DOHH2 (cell line): ENCODE results near the gene SOX21.

Experiments used
- H3F3A ChIP-seq: fragments of 200-600 bp; sonication (generic), shearing (Covaris generic); 2 replicates; pipeline ENCODE4 v1.6.0; 2016; ENCODE audit warnings: antibody characterized with exemption, mild to moderate bottlenecking; ENCODE audit not compliant: control insufficient read depth, insufficient read depth
- H3K27ac ChIP-seq: fragments of 200-600 bp; sonication (generic); 2 replicates; pipeline ENCODE4 v1.5.1; 2014; ENCODE audit warnings: low read depth, mild to moderate bottlenecking, low read length, moderate library complexity
- H3K27me3 ChIP-seq: fragments of 200-600 bp; sonication (generic); 2 replicates; pipeline ENCODE4 v1.6.1; 2014; ENCODE audit warnings: mild to moderate bottlenecking, low read length, mixed read lengths; ENCODE audit not compliant: control insufficient read depth
- H3K36me3 ChIP-seq: fragments of 200-600 bp; sonication (generic); 2 replicates; pipeline ENCODE4 v1.6.1; 2014; ENCODE audit warnings: mild to moderate bottlenecking, low read length, moderate library complexity, mixed read lengths; ENCODE audit not compliant: control insufficient read depth
- H3K4me1 ChIP-seq: fragments of 200-600 bp; sonication (generic); 2 replicates; pipeline ENCODE4 v1.6.1; 2014; ENCODE audit warnings: mild to moderate bottlenecking, low read length, mixed read lengths; ENCODE audit not compliant: control insufficient read depth
- H3K4me2 ChIP-seq: fragments of 200-600 bp; sonication (generic); 2 replicates; pipeline ENCODE4 v1.6.0; 2014; ENCODE audit warnings: mild to moderate bottlenecking, low read length, moderate library complexity
- H3K4me3 ChIP-seq: fragments of 200-600 bp; sonication (generic); 2 replicates; pipeline ENCODE4 v1.5.1; 2014; ENCODE audit warnings: mild to moderate bottlenecking, low read length, mixed read lengths
- H3K79me2 ChIP-seq: fragments of 200-600 bp; sonication (generic); 2 replicates; pipeline ENCODE4 v1.6.1; 2014; ENCODE audit warnings: mild to moderate bottlenecking, low read length, mixed read lengths; ENCODE audit not compliant: control insufficient read depth
- H3K9me2 ChIP-seq: fragments of 200-600 bp; sonication (generic); replicated peaks from 2 replicates; pipeline ENCODE4 v1.6.1; 2014; ENCODE audit warnings: mild to moderate bottlenecking, low read length, mixed read lengths; ENCODE audit not compliant: control insufficient read depth
- H3K9me3 ChIP-seq: fragments of 200-600 bp; sonication (generic); 2 replicates; pipeline ENCODE4 v1.6.1; 2014; ENCODE audit warnings: antibody characterized with exemption, low read length, mixed read lengths; ENCODE audit not compliant: control insufficient read depth, insufficient read depth
- H4K20me1 ChIP-seq: fragments of 200-600 bp; sonication (generic); 2 replicates; pipeline ENCODE4 v1.6.0; 2014; ENCODE audit warnings: low read depth, mild to moderate bottlenecking, antibody characterized with exemption, low read length, moderate library complexity; ENCODE audit not compliant: control insufficient read depth, insufficient read depth
- EZH2phosphoT487 ChIP-seq: fragments of 200-600 bp; sonication (generic); IDR thresholded peaks from 2 replicates; pipeline ENCODE4 v1.6.1; 2017; ENCODE audit warnings: borderline replicate concordance, mild to moderate bottlenecking, antibody characterized with exemption, low read length, moderate library complexity, mixed read lengths
- TF ChIP-seq, protein P1 (sequence below): fragments of 200-600 bp; sonication (generic); IDR thresholded peaks from one replicate; pipeline ENCODE4 v1.5.1; 2014; ENCODE audit warnings: antibody characterized with exemption, mild to moderate bottlenecking, low read depth, low read length; ENCODE audit not compliant: poor library complexity, severe bottlenecking

SOX21 gene

DNA sequence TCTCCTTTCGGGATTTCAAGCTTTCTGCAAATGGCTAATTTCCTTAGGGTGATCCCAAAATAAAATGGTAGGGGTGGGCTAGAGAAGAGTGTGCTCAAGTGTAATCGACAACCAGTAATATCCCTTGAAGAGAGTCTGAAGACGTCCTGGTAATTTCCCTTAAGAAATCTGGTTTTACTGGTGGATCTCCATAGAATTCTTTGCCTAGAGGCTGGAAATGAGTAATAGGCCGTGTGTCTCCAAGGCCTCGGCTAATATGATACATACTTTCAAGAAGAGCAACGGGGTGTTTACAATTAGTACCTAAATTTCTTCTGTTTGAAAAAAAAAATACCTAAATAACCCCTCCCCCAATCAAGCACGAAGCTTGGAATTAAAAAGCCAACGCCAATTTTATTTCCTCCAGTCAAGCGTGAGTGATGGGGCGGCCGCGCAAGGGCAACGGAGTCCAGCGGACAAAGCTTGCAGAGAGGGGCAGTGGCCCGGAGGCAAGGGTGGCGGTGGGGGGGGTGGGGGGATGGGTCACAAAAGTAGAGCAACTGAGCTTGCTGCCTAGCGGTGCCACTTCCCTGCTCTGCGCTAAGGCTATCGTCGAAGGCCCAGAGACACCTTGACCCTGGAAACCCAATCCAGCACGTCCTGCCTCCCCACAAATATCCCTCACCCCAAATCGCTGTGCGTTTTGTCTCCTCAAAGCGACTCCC is 7.8 kb downstream of the SOX21 start:
- H4K20me1 ChIP-seq: no peaks in the 10 kb centered on the region
- H3K27ac ChIP-seq: no peak overlapping the region
- no peaks in the 10 kb centered on the region for H3K36me3 ChIP-seq
- no peak overlapping the region for H3K4me2 ChIP-seq
- 0 out of 2 replicates have a peak, but pooled peaks cover 4% of the 10 kb centered on the region for H3K27me3 ChIP-seq
- no peak overlapping the region for H3K4me3 ChIP-seq
- no peaks in the 10 kb centered on the region for H3K79me2 ChIP-seq
- TF ChIP-seq, protein P1, sequence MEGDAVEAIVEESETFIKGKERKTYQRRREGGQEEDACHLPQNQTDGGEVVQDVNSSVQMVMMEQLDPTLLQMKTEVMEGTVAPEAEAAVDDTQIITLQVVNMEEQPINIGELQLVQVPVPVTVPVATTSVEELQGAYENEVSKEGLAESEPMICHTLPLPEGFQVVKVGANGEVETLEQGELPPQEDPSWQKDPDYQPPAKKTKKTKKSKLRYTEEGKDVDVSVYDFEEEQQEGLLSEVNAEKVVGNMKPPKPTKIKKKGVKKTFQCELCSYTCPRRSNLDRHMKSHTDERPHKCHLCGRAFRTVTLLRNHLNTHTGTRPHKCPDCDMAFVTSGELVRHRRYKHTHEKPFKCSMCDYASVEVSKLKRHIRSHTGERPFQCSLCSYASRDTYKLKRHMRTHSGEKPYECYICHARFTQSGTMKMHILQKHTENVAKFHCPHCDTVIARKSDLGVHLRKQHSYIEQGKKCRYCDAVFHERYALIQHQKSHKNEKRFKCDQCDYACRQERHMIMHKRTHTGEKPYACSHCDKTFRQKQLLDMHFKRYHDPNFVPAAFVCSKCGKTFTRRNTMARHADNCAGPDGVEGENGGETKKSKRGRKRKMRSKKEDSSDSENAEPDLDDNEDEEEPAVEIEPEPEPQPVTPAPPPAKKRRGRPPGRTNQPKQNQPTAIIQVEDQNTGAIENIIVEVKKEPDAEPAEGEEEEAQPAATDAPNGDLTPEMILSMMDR: no peak
- TF ChIP-seq EZH2phosphoT487: no peak
- no peaks in the 10 kb centered on the region for H3F3A ChIP-seq
- H3K9me2 ChIP-seq: no peaks in the 10 kb centered on the region
- H3K4me1 ChIP-seq: no peaks in the 10 kb centered on the region
- H3K9me3 ChIP-seq: no peaks in the 10 kb centered on the region

DNA sequence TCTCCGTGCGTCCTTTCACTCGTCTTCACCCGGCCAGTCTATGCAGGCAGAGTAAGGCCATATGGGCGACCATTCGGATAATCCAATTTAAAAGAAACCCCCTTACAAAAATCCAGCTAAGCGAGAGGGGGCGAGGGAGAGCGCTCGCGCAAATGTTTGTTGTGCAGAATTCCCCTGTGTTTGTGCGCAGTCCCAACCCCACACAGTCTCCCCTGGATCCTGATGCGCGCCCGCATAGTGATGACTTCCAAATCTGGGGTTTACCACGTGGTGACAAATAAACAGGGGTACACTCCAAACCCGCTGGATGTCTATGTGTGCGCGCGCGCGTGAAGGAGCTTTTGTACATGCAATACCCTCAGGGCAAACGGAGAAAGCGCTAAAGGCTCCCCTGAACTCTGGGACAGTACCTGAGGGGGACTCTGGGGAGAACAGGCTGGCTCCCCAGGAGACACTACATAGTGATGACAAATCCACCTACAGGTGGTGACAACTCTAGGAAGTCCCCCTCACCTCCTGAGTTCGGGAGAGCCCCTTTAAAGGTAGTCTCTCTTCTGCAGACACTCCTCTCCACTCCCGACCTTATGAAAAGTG is 8.5 kb downstream of the SOX21 start:
- no peaks in the 10 kb centered on the region for H3K27me3 ChIP-seq
- no peaks in the 10 kb centered on the region for H3K79me2 ChIP-seq

DNA sequence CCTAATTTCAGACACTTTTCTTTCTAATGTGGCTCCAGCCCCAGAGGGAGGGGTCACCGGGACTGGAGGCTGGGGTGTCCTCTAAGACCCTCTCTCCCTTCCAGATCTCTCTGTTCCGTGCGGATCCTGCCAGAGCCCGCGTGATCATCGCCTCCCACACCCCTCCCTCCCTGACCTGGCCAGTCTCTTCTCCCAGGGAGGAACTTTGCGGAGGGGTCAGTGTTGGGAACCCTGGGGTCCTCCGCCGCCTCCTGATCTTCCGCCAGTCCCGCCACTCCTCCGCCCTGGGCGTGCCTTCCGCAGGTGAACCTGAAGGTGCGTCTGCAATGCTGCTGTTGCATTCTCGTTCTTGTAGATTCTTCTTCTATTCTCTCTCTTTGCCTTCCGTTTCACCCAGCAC is 9.1 kb downstream of the SOX21 start:
- Histone ChIP-seq H3K27me3 (no peaks in the 10 kb centered on the region), H3K4me2 (no peak overlapping the region), H4K20me1 (no peaks in the 10 kb centered on the region), H3F3A (no peaks in the 10 kb centered on the region), H3K9me3 (no peaks in the 10 kb centered on the region), H3K79me2 (no peaks in the 10 kb centered on the region), H3K27ac (no peak overlapping the region), H3K4me3 (no peak overlapping the region), H3K36me3 (no peaks in the 10 kb centered on the region), H3K4me1 (no peaks in the 10 kb centered on the region), H3K9me2 (no peaks in the 10 kb centered on the region)
- no peak for TF ChIP-seq EZH2phosphoT487
- TF ChIP-seq, protein P1: no peak

More for the DNA sequence above, 8.5 kb downstream of the SOX21 start:
- Histone ChIP-seq H3K4me2 (no peak overlapping the region), H3K4me3 (no peak overlapping the region), H3K4me1 (no peaks in the 10 kb centered on the region), H3K9me3 (no peaks in the 10 kb centered on the region), H3K9me2 (no peaks in the 10 kb centered on the region), H3K27ac (no peak overlapping the region), H4K20me1 (no peaks in the 10 kb centered on the region), H3F3A (no peaks in the 10 kb centered on the region), H3K36me3 (no peaks in the 10 kb centered on the region)
- no peak for TF ChIP-seq EZH2phosphoT487
- TF ChIP-seq, protein P1: no peak
